Panc1 (cell line): ENCODE results near the gene CNKSR3.

ENCODE experiments used
- POLR2AphosphoS5 ChIP-seq: IDR thresholded peaks from 2 replicates; pipeline ENCODE4 v1.6.1; 2012; ENCODE audit warnings: mild to moderate bottlenecking, low read depth, low read length, moderate library complexity
- SIN3A ChIP-seq: IDR thresholded peaks from 2 replicates; pipeline ENCODE4 v1.6.1; 2012; ENCODE audit warnings: low read depth, mild to moderate bottlenecking, low read length, moderate library complexity, borderline replicate concordance; ENCODE audit not compliant: insufficient read depth
- TF ChIP-seq, protein P1 (sequence below): fragments of 450-650 bp; IDR thresholded peaks from 2 replicates; pipeline ENCODE4 v1.5.1; 2017; ENCODE audit warnings: mild to moderate bottlenecking
- TF ChIP-seq, protein P2 (sequence below), 2 experiments: IDR thresholded peaks; 2 replicates each; pipeline ENCODE4 v1.6.1; 2011 to 2012; ENCODE audit warnings: low read depth in 2 of 2, control low read depth in 1 of 2, low read length in 1 of 2, mild to moderate bottlenecking in 1 of 2, moderate library complexity in 1 of 2; ENCODE audit not compliant: insufficient read depth in 1 of 2

DNA sequence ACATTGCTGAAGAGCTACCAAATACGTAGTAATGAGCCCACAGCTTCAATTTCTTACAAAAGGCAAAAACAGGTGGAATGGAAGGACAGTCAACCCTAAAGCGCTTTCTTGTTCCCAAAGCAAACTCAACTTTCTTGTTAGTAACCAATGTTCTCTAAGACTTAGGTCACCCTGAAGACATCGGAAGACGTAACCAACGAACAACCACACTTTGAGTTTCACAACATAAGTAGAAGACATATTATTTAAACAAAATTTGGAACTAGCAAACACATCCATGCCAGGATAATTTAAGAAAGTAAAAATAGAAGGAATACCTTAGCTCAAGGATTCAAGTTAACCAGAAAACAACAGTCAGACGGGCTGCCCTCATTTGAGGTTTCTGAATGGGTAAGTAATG is 51.0 kb downstream of the CNKSR3 start:
- TF ChIP-seq, protein P1, sequence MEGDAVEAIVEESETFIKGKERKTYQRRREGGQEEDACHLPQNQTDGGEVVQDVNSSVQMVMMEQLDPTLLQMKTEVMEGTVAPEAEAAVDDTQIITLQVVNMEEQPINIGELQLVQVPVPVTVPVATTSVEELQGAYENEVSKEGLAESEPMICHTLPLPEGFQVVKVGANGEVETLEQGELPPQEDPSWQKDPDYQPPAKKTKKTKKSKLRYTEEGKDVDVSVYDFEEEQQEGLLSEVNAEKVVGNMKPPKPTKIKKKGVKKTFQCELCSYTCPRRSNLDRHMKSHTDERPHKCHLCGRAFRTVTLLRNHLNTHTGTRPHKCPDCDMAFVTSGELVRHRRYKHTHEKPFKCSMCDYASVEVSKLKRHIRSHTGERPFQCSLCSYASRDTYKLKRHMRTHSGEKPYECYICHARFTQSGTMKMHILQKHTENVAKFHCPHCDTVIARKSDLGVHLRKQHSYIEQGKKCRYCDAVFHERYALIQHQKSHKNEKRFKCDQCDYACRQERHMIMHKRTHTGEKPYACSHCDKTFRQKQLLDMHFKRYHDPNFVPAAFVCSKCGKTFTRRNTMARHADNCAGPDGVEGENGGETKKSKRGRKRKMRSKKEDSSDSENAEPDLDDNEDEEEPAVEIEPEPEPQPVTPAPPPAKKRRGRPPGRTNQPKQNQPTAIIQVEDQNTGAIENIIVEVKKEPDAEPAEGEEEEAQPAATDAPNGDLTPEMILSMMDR, result no peak
- TF ChIP-seq POLR2AphosphoS5 (no peak), SIN3A (no peak)
- TF ChIP-seq, protein P2, sequence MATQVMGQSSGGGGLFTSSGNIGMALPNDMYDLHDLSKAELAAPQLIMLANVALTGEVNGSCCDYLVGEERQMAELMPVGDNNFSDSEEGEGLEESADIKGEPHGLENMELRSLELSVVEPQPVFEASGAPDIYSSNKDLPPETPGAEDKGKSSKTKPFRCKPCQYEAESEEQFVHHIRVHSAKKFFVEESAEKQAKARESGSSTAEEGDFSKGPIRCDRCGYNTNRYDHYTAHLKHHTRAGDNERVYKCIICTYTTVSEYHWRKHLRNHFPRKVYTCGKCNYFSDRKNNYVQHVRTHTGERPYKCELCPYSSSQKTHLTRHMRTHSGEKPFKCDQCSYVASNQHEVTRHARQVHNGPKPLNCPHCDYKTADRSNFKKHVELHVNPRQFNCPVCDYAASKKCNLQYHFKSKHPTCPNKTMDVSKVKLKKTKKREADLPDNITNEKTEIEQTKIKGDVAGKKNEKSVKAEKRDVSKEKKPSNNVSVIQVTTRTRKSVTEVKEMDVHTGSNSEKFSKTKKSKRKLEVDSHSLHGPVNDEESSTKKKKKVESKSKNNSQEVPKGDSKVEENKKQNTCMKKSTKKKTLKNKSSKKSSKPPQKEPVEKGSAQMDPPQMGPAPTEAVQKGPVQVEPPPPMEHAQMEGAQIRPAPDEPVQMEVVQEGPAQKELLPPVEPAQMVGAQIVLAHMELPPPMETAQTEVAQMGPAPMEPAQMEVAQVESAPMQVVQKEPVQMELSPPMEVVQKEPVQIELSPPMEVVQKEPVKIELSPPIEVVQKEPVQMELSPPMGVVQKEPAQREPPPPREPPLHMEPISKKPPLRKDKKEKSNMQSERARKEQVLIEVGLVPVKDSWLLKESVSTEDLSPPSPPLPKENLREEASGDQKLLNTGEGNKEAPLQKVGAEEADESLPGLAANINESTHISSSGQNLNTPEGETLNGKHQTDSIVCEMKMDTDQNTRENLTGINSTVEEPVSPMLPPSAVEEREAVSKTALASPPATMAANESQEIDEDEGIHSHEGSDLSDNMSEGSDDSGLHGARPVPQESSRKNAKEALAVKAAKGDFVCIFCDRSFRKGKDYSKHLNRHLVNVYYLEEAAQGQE (IDR thresholded peaks at IDR 0.05; ENCODE audit: insufficient read depth in 1 of 2, low read depth in 2 of 2, low read length in 1 of 2), result no peak
